ENCODE data around the gene ADNP.
A peak's percentile ranks its signal among the peaks of the same experiment; 100 is the strongest.

Gene ADNP

GRCh38 chr20:50844430-50845100, 86.7 kb downstream of the ADNP start:
- DNase-seq, result peak; percentile 22

GRCh38 chr20:50843331-50844276, 87.6 kb downstream of the ADNP start:
- DNase-seq, result no peak

- DNase-seq, result no peak
Observed at GRCh38 chr20:50842821-50843220, 88.4 kb downstream of the ADNP start.
